ENCODE measurements around the gene FBXO41. TPM values are rescaled to one million over a fixed set of nuclear protein-coding genes. Genes with fewer than 3 reads are reported as not detected.

The FBXO41 gene
- total and polyA plus RNA-seq, 4 donors: 8.1 to 50.6 (median 33.8) TPM

- no peaks in the 10 kb centered on the region for H3K9me3 ChIP-seq (ENCODE audit: control insufficient read depth, insufficient read depth, low read length)
- WGBS (ENCODE audit: insufficient coverage): 87% methylated on average over 17 of the region's 17 CpGs
- no peaks in the 10 kb centered on the region for H3K27me3 ChIP-seq (ENCODE audit: control insufficient read depth, insufficient read depth, low read length)
- H3K36me3 ChIP-seq (ENCODE audit: control insufficient read depth, insufficient read depth, low read length): peaks cover 74% of the 10 kb centered on the region
- no peak overlapping the region for H3K4me3 ChIP-seq (ENCODE audit: low read depth, low read length)
- H3K27ac ChIP-seq (ENCODE audit: low read depth, low read length): no peak overlapping the region
- DNase-seq (ENCODE audit: low read depth in 4 of 6, low spot score in 6 of 6): no peak
- H3K4me1 ChIP-seq (ENCODE audit: control insufficient read depth, insufficient read depth, low read length): no peaks in the 10 kb centered on the region
Observed at GRCh38 chr2:73250872-73251846, 33.1 kb downstream of the FBXO41 start.

- H3K27ac ChIP-seq (ENCODE audit: low read depth, low read length): no peak overlapping the region
- H3K4me3 ChIP-seq (ENCODE audit: low read depth, low read length): no peak overlapping the region
- 92% methylated on average over 8 of the region's 9 CpGs for WGBS (ENCODE audit: insufficient coverage)
- H3K4me1 ChIP-seq (ENCODE audit: control insufficient read depth, insufficient read depth, low read length): no peaks in the 10 kb centered on the region
- peaks cover 71% of the 10 kb centered on the region for H3K36me3 ChIP-seq (ENCODE audit: control insufficient read depth, insufficient read depth, low read length)
- H3K9me3 ChIP-seq (ENCODE audit: control insufficient read depth, insufficient read depth, low read length): no peaks in the 10 kb centered on the region
- no peaks in the 10 kb centered on the region for H3K27me3 ChIP-seq (ENCODE audit: control insufficient read depth, insufficient read depth, low read length)
- no peak for DNase-seq (ENCODE audit: low read depth in 4 of 6, low spot score in 6 of 6)
Observed at GRCh38 chr2:73249636-73250035, 34.6 kb downstream of the FBXO41 start.

- Histone ChIP-seq H3K4me3 (ENCODE audit: low read depth, low read length) (no peak overlapping the region), H3K4me1 (ENCODE audit: control insufficient read depth, insufficient read depth, low read length) (peaks cover 2% of the 10 kb centered on the region), H3K27me3 (ENCODE audit: control insufficient read depth, insufficient read depth, low read length) (no peaks in the 10 kb centered on the region), H3K9me3 (ENCODE audit: control insufficient read depth, insufficient read depth, low read length) (no peaks in the 10 kb centered on the region), H3K27ac (ENCODE audit: low read depth, low read length) (no peak overlapping the region), H3K36me3 (ENCODE audit: control insufficient read depth, insufficient read depth, low read length) (peaks cover 69% of the 10 kb centered on the region)
- 84% methylated on average over 3 of the region's 3 CpGs for WGBS (ENCODE audit: insufficient coverage)
- no peak for DNase-seq (ENCODE audit: low read depth in 4 of 6, low spot score in 6 of 6)
Observed at GRCh38 chr2:73246850-73247249, 37.4 kb downstream of the FBXO41 start.

DNA sequence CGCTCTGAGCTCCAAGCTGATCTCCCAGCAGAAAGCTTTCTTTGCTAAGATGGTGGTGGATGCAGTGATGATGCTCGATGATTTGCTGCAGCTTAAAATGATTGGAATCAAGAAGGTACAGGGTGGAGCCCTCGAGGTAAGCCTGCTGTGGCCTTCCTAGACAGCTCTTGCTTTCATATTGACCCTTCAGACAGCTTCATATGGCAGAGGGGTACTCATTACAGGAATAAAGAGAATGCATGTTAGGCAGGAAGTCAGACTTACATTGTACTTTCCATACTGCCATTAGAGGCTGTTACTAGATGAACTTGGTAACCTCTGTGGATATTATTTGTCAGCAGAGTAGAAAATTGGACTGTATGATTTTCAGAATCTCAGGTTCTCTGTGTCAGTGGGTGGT is 39.7 kb downstream of the FBXO41 start:
- H3K9me3 ChIP-seq (ENCODE audit: control insufficient read depth, insufficient read depth, low read length): no peaks in the 10 kb centered on the region
- peaks cover 50% of the 10 kb centered on the region for H3K36me3 ChIP-seq (ENCODE audit: control insufficient read depth, insufficient read depth, low read length)
- 67% methylated on average over 1 of the region's 3 CpGs for WGBS (ENCODE audit: insufficient coverage)
- no peak overlapping the region for H3K27ac ChIP-seq (ENCODE audit: low read depth, low read length)
- DNase-seq (ENCODE audit: low read depth in 4 of 6, low spot score in 6 of 6): no peak
- no peak overlapping the region for H3K4me3 ChIP-seq (ENCODE audit: low read depth, low read length)
- H3K4me1 ChIP-seq (ENCODE audit: control insufficient read depth, insufficient read depth, low read length): peaks cover 2% of the 10 kb centered on the region
- no peaks in the 10 kb centered on the region for H3K27me3 ChIP-seq (ENCODE audit: control insufficient read depth, insufficient read depth, low read length)

DNA sequence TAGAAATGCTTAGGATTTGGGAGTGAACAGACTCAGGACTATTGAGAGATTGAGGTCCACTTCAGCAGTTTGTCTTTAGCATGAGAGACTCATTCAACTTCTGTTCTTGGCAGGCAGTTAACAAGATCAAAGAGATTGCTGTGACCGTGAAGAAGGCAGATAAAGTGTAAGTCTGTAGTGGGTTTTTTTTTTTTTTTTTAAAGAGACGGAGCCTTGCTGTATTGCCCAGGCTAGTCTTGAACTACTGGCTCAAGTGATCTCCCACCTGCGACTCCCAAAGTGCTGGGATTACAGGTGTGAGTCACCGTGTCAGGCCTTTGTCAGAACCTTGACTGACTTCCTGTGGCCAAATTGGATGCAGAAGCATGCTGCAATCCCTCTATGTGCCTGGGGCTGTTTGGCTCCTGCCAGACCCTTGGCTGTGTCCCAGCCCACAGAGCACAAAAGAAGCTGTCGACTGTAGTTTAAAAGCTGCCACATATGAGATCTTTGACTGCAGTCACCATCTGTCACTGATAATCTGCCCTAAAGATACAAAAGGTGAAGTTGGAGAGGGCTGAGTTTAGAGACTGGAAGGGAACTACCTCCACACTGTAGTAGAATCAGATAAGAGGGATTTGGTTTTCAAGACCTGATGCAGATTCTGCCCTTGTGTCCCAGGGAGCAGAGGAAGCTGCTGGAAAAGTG is 40.3 kb downstream of the FBXO41 start:
- Histone ChIP-seq H3K27me3 (ENCODE audit: control insufficient read depth, insufficient read depth, low read length) (no peaks in the 10 kb centered on the region), H3K36me3 (ENCODE audit: control insufficient read depth, insufficient read depth, low read length) (peaks cover 45% of the 10 kb centered on the region), H3K4me1 (ENCODE audit: control insufficient read depth, insufficient read depth, low read length) (peaks cover 2% of the 10 kb centered on the region), H3K27ac (ENCODE audit: low read depth, low read length) (peak overlapping the region; percentile 10), H3K9me3 (ENCODE audit: control insufficient read depth, insufficient read depth, low read length) (no peaks in the 10 kb centered on the region), H3K4me3 (ENCODE audit: low read depth, low read length) (no peak overlapping the region)
- DNase-seq (ENCODE audit: low read depth in 4 of 6, low spot score in 6 of 6): peak in 2 of 6 donors; percentile 68 to 83
- 19% methylated on average over 3 of the region's 5 CpGs for WGBS (ENCODE audit: insufficient coverage)

DNA sequence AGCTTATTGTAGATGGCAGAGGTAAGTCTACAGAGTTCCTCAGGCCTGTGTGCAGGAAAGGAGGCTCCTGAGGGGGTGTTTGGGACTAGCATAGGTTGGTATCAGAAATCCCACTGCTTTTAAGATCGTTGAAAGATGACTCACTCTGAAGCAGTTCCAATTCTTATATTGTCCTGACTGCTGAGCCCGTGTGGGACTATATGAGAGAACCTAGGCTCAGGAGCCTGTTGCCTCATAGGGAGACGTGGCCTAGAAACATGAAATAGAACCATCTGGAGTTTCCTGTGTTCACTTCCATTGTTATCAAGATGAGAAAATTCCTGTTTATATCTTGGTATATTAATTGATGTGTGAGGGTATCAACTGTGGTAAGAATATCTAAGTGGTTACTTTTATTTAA is 44.5 kb downstream of the FBXO41 start:
- Histone ChIP-seq H3K36me3 (ENCODE audit: control insufficient read depth, insufficient read depth, low read length) (peaks cover 15% of the 10 kb centered on the region), H3K9me3 (ENCODE audit: control insufficient read depth, insufficient read depth, low read length) (no peaks in the 10 kb centered on the region), H3K4me3 (ENCODE audit: low read depth, low read length) (no peak overlapping the region), H3K27ac (ENCODE audit: low read depth, low read length) (no peak overlapping the region), H3K4me1 (ENCODE audit: control insufficient read depth, insufficient read depth, low read length) (peaks cover 7% of the 10 kb centered on the region), H3K27me3 (ENCODE audit: control insufficient read depth, insufficient read depth, low read length) (no peaks in the 10 kb centered on the region)
- 82% methylated on average over 2 of the region's 3 CpGs for WGBS (ENCODE audit: insufficient coverage)
- no peak for DNase-seq (ENCODE audit: low read depth in 4 of 6, low spot score in 6 of 6)

- Histone ChIP-seq H3K4me3 (ENCODE audit: low read depth, low read length) (no peak overlapping the region), H3K27ac (ENCODE audit: low read depth, low read length) (no peak overlapping the region), H3K9me3 (ENCODE audit: control insufficient read depth, insufficient read depth, low read length) (no peaks in the 10 kb centered on the region), H3K27me3 (ENCODE audit: control insufficient read depth, insufficient read depth, low read length) (no peaks in the 10 kb centered on the region), H3K36me3 (ENCODE audit: control insufficient read depth, insufficient read depth, low read length) (peaks cover 9% of the 10 kb centered on the region), H3K4me1 (ENCODE audit: control insufficient read depth, insufficient read depth, low read length) (peaks cover 9% of the 10 kb centered on the region)
- no peak for DNase-seq (ENCODE audit: low read depth in 4 of 6, low spot score in 6 of 6)
- WGBS (ENCODE audit: insufficient coverage): 100% methylated on average over 1 of the region's 1 CpG
Observed at GRCh38 chr2:73238976-73239375, 45.3 kb downstream of the FBXO41 start.

DNA sequence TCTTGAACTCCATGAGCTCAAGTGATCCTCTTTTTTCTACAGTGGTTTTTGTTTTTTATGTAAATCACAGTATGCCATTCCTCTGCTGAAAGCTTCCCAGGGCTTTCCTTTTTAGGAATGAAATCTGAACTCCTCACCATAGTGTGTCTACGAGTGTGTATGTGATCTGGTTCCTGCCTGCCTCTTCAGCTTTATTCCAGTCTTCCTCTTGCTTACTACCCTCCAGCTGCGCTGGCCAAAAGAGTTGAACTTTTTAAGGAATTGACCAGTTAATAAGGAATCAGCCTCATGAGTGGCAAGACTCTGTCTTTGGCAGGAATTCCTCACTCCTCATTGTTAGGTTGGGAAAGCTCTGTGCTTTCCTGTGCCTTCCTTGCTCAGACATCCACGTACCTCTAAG is 46.1 kb downstream of the FBXO41 start:
- DNase-seq (ENCODE audit: low read depth in 4 of 6, low spot score in 6 of 6): no peak
- Histone ChIP-seq H3K36me3 (ENCODE audit: control insufficient read depth, insufficient read depth, low read length) (peaks cover 7% of the 10 kb centered on the region), H3K27me3 (ENCODE audit: control insufficient read depth, insufficient read depth, low read length) (no peaks in the 10 kb centered on the region), H3K9me3 (ENCODE audit: control insufficient read depth, insufficient read depth, low read length) (no peaks in the 10 kb centered on the region), H3K4me3 (ENCODE audit: low read depth, low read length) (no peak overlapping the region), H3K27ac (ENCODE audit: low read depth, low read length) (no peak overlapping the region), H3K4me1 (ENCODE audit: control insufficient read depth, insufficient read depth, low read length) (peaks cover 12% of the 10 kb centered on the region)
- WGBS (ENCODE audit: insufficient coverage): no CpG with 5 or more reads among the region's 3 CpGs

- Histone ChIP-seq H3K36me3 (ENCODE audit: control insufficient read depth, insufficient read depth, low read length) (peaks cover 4% of the 10 kb centered on the region), H3K27ac (ENCODE audit: low read depth, low read length) (no peak overlapping the region), H3K4me3 (ENCODE audit: low read depth, low read length) (no peak overlapping the region), H3K27me3 (ENCODE audit: control insufficient read depth, insufficient read depth, low read length) (no peaks in the 10 kb centered on the region), H3K4me1 (ENCODE audit: control insufficient read depth, insufficient read depth, low read length) (peaks cover 16% of the 10 kb centered on the region), H3K9me3 (ENCODE audit: control insufficient read depth, insufficient read depth, low read length) (no peaks in the 10 kb centered on the region)
- 20% methylated on average over 1 of the region's 1 CpG for WGBS (ENCODE audit: insufficient coverage)
- no peak for DNase-seq (ENCODE audit: low read depth in 4 of 6, low spot score in 6 of 6)
Observed at GRCh38 chr2:73237168-73237567, 47.1 kb downstream of the FBXO41 start.

Measured in spinal cord (tissue), 10 donors.